VCaP (cell line): Measurements from ENCODE around the gene KIAA2012.
"Not testable (repeated sequence)": the region's sequence is repeated elsewhere in the genome, so short reads cannot be mapped to it uniquely, and the experiment has no call there.

Experiments
- H3K27ac ChIP-seq: fragments of 450-650 bp; 2 replicates; pipeline ENCODE4 v1.5.1; 2017
- TF ChIP-seq, protein P1 (sequence below): fragments of 450-650 bp; conservative IDR thresholded peaks from 2 replicates; pipeline ENCODE4 v1.5.1; 2017; ENCODE audit warnings: mild to moderate bottlenecking, moderate library complexity

KIAA2012 gene

GRCh38 chr2:202238234-202239197 lies 165.5 kb downstream of the KIAA2012 start, which contains the start of gene SUMO1:
Gene SUMO1, minus strand, starts transcription at chr2:202238597. Its CDS starts 146 bp downstream, at chr2:202238451.
- H3K27ac ChIP-seq = peak within 1 kb of the TSS; percentile 81
- TF ChIP-seq, protein P1, sequence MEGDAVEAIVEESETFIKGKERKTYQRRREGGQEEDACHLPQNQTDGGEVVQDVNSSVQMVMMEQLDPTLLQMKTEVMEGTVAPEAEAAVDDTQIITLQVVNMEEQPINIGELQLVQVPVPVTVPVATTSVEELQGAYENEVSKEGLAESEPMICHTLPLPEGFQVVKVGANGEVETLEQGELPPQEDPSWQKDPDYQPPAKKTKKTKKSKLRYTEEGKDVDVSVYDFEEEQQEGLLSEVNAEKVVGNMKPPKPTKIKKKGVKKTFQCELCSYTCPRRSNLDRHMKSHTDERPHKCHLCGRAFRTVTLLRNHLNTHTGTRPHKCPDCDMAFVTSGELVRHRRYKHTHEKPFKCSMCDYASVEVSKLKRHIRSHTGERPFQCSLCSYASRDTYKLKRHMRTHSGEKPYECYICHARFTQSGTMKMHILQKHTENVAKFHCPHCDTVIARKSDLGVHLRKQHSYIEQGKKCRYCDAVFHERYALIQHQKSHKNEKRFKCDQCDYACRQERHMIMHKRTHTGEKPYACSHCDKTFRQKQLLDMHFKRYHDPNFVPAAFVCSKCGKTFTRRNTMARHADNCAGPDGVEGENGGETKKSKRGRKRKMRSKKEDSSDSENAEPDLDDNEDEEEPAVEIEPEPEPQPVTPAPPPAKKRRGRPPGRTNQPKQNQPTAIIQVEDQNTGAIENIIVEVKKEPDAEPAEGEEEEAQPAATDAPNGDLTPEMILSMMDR = no peak

- H3K27ac ChIP-seq = not testable (repeated sequence)
These were observed 174.7 kb downstream of the KIAA2012 start for GRCh38 chr2:202247710-202248109.

- TF ChIP-seq, protein P1 = no peak
- no peak overlapping the region for H3K27ac ChIP-seq
These were observed 176.6 kb downstream of the KIAA2012 start for GRCh38 chr2:202249521-202250253.

DNA sequence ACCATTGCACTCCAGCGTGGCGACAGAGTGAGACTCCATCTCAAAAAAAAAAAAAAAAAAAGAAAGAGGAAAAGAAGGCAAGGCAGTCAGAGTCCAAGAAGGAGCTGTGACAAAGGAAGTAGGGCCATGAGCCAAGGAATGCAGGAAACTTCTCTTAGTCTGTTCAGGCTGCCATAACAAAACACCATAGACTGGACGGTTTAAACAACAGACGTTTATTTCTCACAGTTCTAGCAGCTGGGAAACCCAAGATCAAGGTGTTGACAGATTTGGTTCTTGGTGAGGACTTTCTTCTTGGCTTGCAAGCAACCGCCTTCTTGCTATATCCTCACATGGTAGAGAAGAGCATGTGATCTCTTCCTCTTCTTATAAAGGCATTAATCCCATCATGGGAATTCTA lies 178.4 kb downstream of the KIAA2012 start:
- TF ChIP-seq, protein P1 = no peak
- H3K27ac ChIP-seq = no peak overlapping the region
